H9 (cell line): Measurements from ENCODE around the gene PTPRN2. TPM values are rescaled to one million over a fixed set of nuclear protein-coding genes. Genes with fewer than 3 reads are reported as not detected.

Experiments used
- DNase-seq: peaks from one replicate; pipeline ENCODE4 v3.0.0-alpha.2; 2017
- H2AFZ ChIP-seq: one replicate; pipeline ENCODE4 v1.6.1; 2013; ENCODE audit warnings: mild to moderate bottlenecking, low read length, control low read depth, moderate library complexity
- H2AK5ac ChIP-seq: 2 replicates; pipeline ENCODE4 v1.6.1; 2013; ENCODE audit warnings: low read length, control low read depth, mixed read lengths; ENCODE audit not compliant: insufficient read length
- H2BK120ac ChIP-seq: one replicate; pipeline ENCODE4 v1.6.1; 2013; ENCODE audit warnings: low read depth, mild to moderate bottlenecking, low read length, control low read depth, inconsistent platforms; ENCODE audit not compliant: poor library complexity, severe bottlenecking
- H2BK12ac ChIP-seq: 2 replicates; pipeline ENCODE4 v1.6.1; 2013; ENCODE audit warnings: low read length, control low read depth, mixed read lengths, low read depth; ENCODE audit not compliant: insufficient read length
- H2BK15ac ChIP-seq: 2 replicates; pipeline ENCODE4 v1.6.1; 2013; ENCODE audit warnings: low read depth, low read length, control low read depth
- H2BK20ac ChIP-seq: one replicate; pipeline ENCODE4 v1.6.1; 2013; ENCODE audit warnings: low read depth, mild to moderate bottlenecking, low read length, control low read depth, inconsistent platforms; ENCODE audit not compliant: poor library complexity, severe bottlenecking
- H2BK5ac ChIP-seq: 2 replicates; pipeline ENCODE4 v1.6.1; 2013; ENCODE audit warnings: low read length, control low read depth, mixed read lengths; ENCODE audit not compliant: insufficient read length
- H3K14ac ChIP-seq: 2 replicates; pipeline ENCODE4 v1.6.1; 2013; ENCODE audit warnings: low read length, control low read depth; ENCODE audit not compliant: insufficient read depth
- H3K18ac ChIP-seq: 2 replicates; pipeline ENCODE4 v1.6.1; 2013; ENCODE audit warnings: low read depth, mild to moderate bottlenecking, mixed read lengths, low read length, control low read depth; ENCODE audit not compliant: insufficient read length
- H3K23ac ChIP-seq: 2 replicates; pipeline ENCODE4 v1.6.1; 2013; ENCODE audit warnings: low read length, control low read depth, mixed read lengths, low read depth; ENCODE audit not compliant: insufficient read length
- H3K23me2 ChIP-seq: 2 replicates; pipeline ENCODE4 v1.6.1; 2013; ENCODE audit warnings: low read depth, mild to moderate bottlenecking, mixed read lengths, low read length, control low read depth; ENCODE audit not compliant: insufficient read length, poor library complexity, severe bottlenecking
- H3K27ac ChIP-seq: 2 replicates; pipeline ENCODE4 v1.5.1; 2013; ENCODE audit warnings: low read length, control low read depth, mixed read lengths, low read depth; ENCODE audit not compliant: insufficient read length
- H3K27me3 ChIP-seq: 2 replicates; pipeline ENCODE4 v1.6.1; 2013; ENCODE audit warnings: low read length, control low read depth, inconsistent platforms; ENCODE audit not compliant: insufficient read depth
- H3K4ac ChIP-seq: 2 replicates; pipeline ENCODE4 v1.6.1; 2013; ENCODE audit warnings: low read depth, mild to moderate bottlenecking, control low read depth, inconsistent platforms, low read length, moderate library complexity
- H3K4me1 ChIP-seq: 2 replicates; pipeline ENCODE4 v1.6.1; 2013; ENCODE audit warnings: low read length, control low read depth, inconsistent platforms; ENCODE audit not compliant: insufficient read depth
- H3K4me2 ChIP-seq: 2 replicates; pipeline ENCODE4 v1.6.1; 2013; ENCODE audit warnings: low read length, control low read depth, mixed read lengths; ENCODE audit not compliant: insufficient read length, insufficient read depth
- H3K56ac ChIP-seq: 2 replicates; pipeline ENCODE4 v1.6.1; 2013; ENCODE audit warnings: low read depth, mild to moderate bottlenecking, mixed read lengths, low read length, control low read depth; ENCODE audit not compliant: insufficient read length
- H3K79me1 ChIP-seq: 2 replicates; pipeline ENCODE4 v1.6.1; 2013; ENCODE audit warnings: low read depth, mild to moderate bottlenecking, moderate library complexity, low read length, control low read depth, inconsistent platforms; ENCODE audit not compliant: insufficient read depth, poor library complexity, severe bottlenecking
- H3K79me2 ChIP-seq: 2 replicates; pipeline ENCODE4 v1.6.1; 2013; ENCODE audit warnings: low read length, control low read depth, inconsistent platforms; ENCODE audit not compliant: insufficient read depth
- H3K9ac ChIP-seq: 2 replicates; pipeline ENCODE4 v1.6.1; 2013; ENCODE audit warnings: low read length, control low read depth, mixed read lengths; ENCODE audit not compliant: insufficient read length; ENCODE audit errors: extremely low read depth
- H3K9me3 ChIP-seq: one replicate; pipeline ENCODE4 v1.6.1; 2013; ENCODE audit warnings: low read depth, low read length, inconsistent platforms; ENCODE audit not compliant: control insufficient read depth
- H3T11ph ChIP-seq: one replicate; pipeline ENCODE4 v1.6.1; 2013; ENCODE audit warnings: mild to moderate bottlenecking, low read length, control low read depth, inconsistent platforms
- H4K20me1 ChIP-seq: one replicate; pipeline ENCODE4 v1.6.1; 2013; ENCODE audit not compliant: control insufficient read depth, insufficient read length, insufficient read depth
- H4K5ac ChIP-seq: 2 replicates; pipeline ENCODE4 v1.6.1; 2013; ENCODE audit warnings: low read depth, mild to moderate bottlenecking, mixed read lengths, low read length, control low read depth; ENCODE audit not compliant: insufficient read length
- H4K8ac ChIP-seq: replicated peaks from 2 replicates; pipeline ENCODE4 v1.6.1; 2013; ENCODE audit warnings: low read length, control low read depth, mixed read lengths, low read depth; ENCODE audit not compliant: insufficient read length
- H4K91ac ChIP-seq: 2 replicates; pipeline ENCODE4 v1.6.1; 2013; ENCODE audit warnings: low read depth, mild to moderate bottlenecking, moderate library complexity, mixed read lengths, low read length, control low read depth; ENCODE audit not compliant: insufficient read length
- H3K27ac Mint-ChIP-seq, 3 experiments: 2 replicates in 2 of 3; 3 replicates in 1 of 3; pipeline ENCODE4 v1.8.0; 2020 to 2021; ENCODE audit warnings: mixed read lengths in 3 of 3, mild to moderate bottlenecking in 1 of 3, moderate library complexity in 1 of 3
- H3K27me3 Mint-ChIP-seq: 2 replicates; pipeline ENCODE4 v1.8.0; 2021; ENCODE audit warnings: low read depth, mild to moderate bottlenecking, moderate library complexity, mixed read lengths
- H3K36me3 Mint-ChIP-seq, 3 experiments: 2 replicates in 2 of 3; 3 replicates in 1 of 3; pipeline ENCODE4 v1.8.0; 2020 to 2021; ENCODE audit warnings: low read depth in 3 of 3, mixed read lengths in 3 of 3; ENCODE audit not compliant: insufficient read depth in 1 of 3
- H3K4me1 Mint-ChIP-seq, 2 experiments: 2 replicates each; pipeline ENCODE4 v1.8.0; 2020; ENCODE audit warnings: mixed read lengths in 2 of 2
- H3K4me3 Mint-ChIP-seq, 2 experiments: 2 replicates in 1 of 2; 3 replicates in 1 of 2; pipeline ENCODE4 v1.8.0; 2020 to 2021; ENCODE audit warnings: mild to moderate bottlenecking in 2 of 2, mixed read lengths in 2 of 2, moderate library complexity in 1 of 2
- H3K9me3 Mint-ChIP-seq, 2 experiments: 2 replicates in 1 of 2; 3 replicates in 1 of 2; pipeline ENCODE4 v1.8.0; 2020; ENCODE audit warnings: mild to moderate bottlenecking in 2 of 2, mixed read lengths in 2 of 2, moderate library complexity in 1 of 2
- WGBS: extraction: QIAGEN DNeasy Blood & Tissue Kit; methylation state at CpG from one replicate; pipeline ENCODE4 v1.1.7; 2013; ENCODE audit warnings: missing lambda C conversion rate, low lambda C conversion rate, mixed read lengths; ENCODE audit not compliant: insufficient read length; ENCODE audit errors: extremely low coverage; 5-methylcytosine and 5-hydroxymethylcytosine counted together
- total RNA-seq: library from RNA; stranded (reverse); gene quantifications from 2 replicates; pipeline ENCODE4 v1.2.1, GENCODE V29; 2021
- TF ChIP-seq, protein P1 (sequence below): fragments of 200-600 bp; sonication (generic); conservative IDR thresholded peaks from 3 replicates; pipeline ENCODE4 v1.8.0; 2021; ENCODE audit warnings: antibody characterized with exemption, mild to moderate bottlenecking

Gene PTPRN2
- total RNA-seq, 1 experiment from 2014 or later = 5.2 TPM

- Histone ChIP-seq H3K14ac (no peak overlapping the region), H2BK5ac (no peak overlapping the region), H2BK120ac (no peak overlapping the region), H3K4ac (no peak overlapping the region), H2BK15ac (no peak overlapping the region), H4K91ac (no peak overlapping the region), H3K79me1 (no peaks in the 10 kb centered on the region), H4K20me1 (no peaks in the 10 kb centered on the region), H3K23ac (no peak overlapping the region), H3K4me2 (no peak overlapping the region), H3K79me2 (no peaks in the 10 kb centered on the region), H3K4me1 (0 out of 2 replicates have a peak, but pooled peaks cover 2% of the 10 kb centered on the region), H2BK20ac (no peak overlapping the region), H2BK12ac (no peak overlapping the region), H2AFZ (no peak overlapping the region), H2AK5ac (no peak overlapping the region), H3K27ac (no peak overlapping the region), H4K5ac (no peak overlapping the region), H3K18ac (no peak overlapping the region), H3K9me3 (no peaks in the 10 kb centered on the region), H3K56ac (no peak overlapping the region), H3K9ac (no peak overlapping the region), H3K23me2 (no peaks in the 10 kb centered on the region), H4K8ac (no peak overlapping the region), H3K27me3 (no peaks in the 10 kb centered on the region), H3T11ph (no peak overlapping the region)
- no peak overlapping the region for H3K4me3 Mint-ChIP-seq
- H3K9me3 Mint-ChIP-seq = peaks cover 31 to 33% of the 10 kb centered on the region in 2 experiments
- no peaks in the 10 kb centered on the region for H3K27me3 Mint-ChIP-seq
- H3K36me3 Mint-ChIP-seq = peaks cover 26 to 49% (median 27%) of the 10 kb centered on the region in 3 experiments
- DNase-seq = no peak
- WGBS = no CpG with 5 or more reads among the region's 2 CpGs
- TF ChIP-seq, protein P1, sequence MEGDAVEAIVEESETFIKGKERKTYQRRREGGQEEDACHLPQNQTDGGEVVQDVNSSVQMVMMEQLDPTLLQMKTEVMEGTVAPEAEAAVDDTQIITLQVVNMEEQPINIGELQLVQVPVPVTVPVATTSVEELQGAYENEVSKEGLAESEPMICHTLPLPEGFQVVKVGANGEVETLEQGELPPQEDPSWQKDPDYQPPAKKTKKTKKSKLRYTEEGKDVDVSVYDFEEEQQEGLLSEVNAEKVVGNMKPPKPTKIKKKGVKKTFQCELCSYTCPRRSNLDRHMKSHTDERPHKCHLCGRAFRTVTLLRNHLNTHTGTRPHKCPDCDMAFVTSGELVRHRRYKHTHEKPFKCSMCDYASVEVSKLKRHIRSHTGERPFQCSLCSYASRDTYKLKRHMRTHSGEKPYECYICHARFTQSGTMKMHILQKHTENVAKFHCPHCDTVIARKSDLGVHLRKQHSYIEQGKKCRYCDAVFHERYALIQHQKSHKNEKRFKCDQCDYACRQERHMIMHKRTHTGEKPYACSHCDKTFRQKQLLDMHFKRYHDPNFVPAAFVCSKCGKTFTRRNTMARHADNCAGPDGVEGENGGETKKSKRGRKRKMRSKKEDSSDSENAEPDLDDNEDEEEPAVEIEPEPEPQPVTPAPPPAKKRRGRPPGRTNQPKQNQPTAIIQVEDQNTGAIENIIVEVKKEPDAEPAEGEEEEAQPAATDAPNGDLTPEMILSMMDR = no peak
- H3K27ac Mint-ChIP-seq = no peak overlapping the region
- H3K4me1 Mint-ChIP-seq = peaks cover 18 to 23% of the 10 kb centered on the region in 2 experiments
These were observed 298.4 kb downstream of the PTPRN2 start for GRCh38 chr7:158289231-158289630.
